Cardiac muscle cell (in vitro differentiated cells and primary cell): ENCODE results near the gene AUH. TPM values are rescaled to one million over a fixed set of nuclear protein-coding genes. Genes with fewer than 3 reads are reported as not detected.

Source experiments
- DNase-seq, 2 donors: peaks; one replicate each; pipeline versions ENCODE4 v3.0.0 to v3.0.0-alpha.2; 2010 to 2017; ENCODE audit warnings: low read depth in 1 of 2, low spot score in 1 of 2
- H3K27ac ChIP-seq: fragments of 200-600 bp; sonication (generic); 2 replicates; pipeline ENCODE4 v1.5.1; 2016
- H3K27me3 ChIP-seq: fragments of 200-600 bp; sonication (generic); 2 replicates; pipeline ENCODE4 v1.6.0; 2016; ENCODE audit warnings: control low read depth
- H3K36me3 ChIP-seq: fragments of 200-600 bp; sonication (generic); 2 replicates; pipeline ENCODE4 v1.5.1; 2016; ENCODE audit warnings: control low read depth
- H3K4me1 ChIP-seq: fragments of 200-600 bp; sonication (generic); 2 replicates; pipeline ENCODE4 v1.8.1; 2017; ENCODE audit warnings: low read depth, mild to moderate bottlenecking, mixed run types
- H3K4me3 ChIP-seq: fragments of 200-600 bp; sonication (generic); 2 replicates; pipeline ENCODE4 v1.5.1; 2016; ENCODE audit warnings: mild to moderate bottlenecking
- H3K9me3 ChIP-seq: fragments of 200-600 bp; sonication (generic); 2 replicates; pipeline ENCODE4 v1.5.1; 2017; ENCODE audit warnings: low read depth, mild to moderate bottlenecking, control low read depth
- CTCF ChIP-seq: IDR thresholded peaks from 2 replicates; pipeline ENCODE4 v1.5.1; 2012; ENCODE audit warnings: low read depth, mild to moderate bottlenecking, low read length
- polyA plus RNA-seq: library from polyadenylated mRNA; unstranded; fragments of >200 nt; fragmentation: Nextera tagmentation; extraction: Ambion mirVana; gene quantifications from 2 replicates; pipeline ENCODE4 v1.2.1, GENCODE V29; 2016
- total RNA-seq: library from RNA; depleted of rRNA; stranded (reverse); fragments of >200 nt; gene quantifications from 2 replicates; pipeline ENCODE4 v1.2.3, GENCODE V29; 2016

The AUH gene
- total and polyA plus RNA-seq, 2 experiments from 2014 or later: 52.0 to 68.8 TPM

- no peak for DNase-seq
- Histone ChIP-seq H3K9me3 (no peaks in the 10 kb centered on the region), H3K27me3 (no peaks in the 10 kb centered on the region), H3K4me1 (peaks cover 2% of the 10 kb centered on the region), H3K27ac (no peak overlapping the region), H3K36me3 (peaks cover 6% of the 10 kb centered on the region), H3K4me3 (no peak overlapping the region)
- no peak for TF ChIP-seq CTCF
Measured at GRCh38 chr9:91328186-91328585, 33.5 kb downstream of the AUH start.

GRCh38 chr9:91321691-91322090 lies 40.0 kb downstream of the AUH start:
- DNase-seq: no peak
- Histone ChIP-seq H3K36me3 (peaks cover 5% of the 10 kb centered on the region), H3K27me3 (no peaks in the 10 kb centered on the region), H3K4me1 (no peaks in the 10 kb centered on the region), H3K27ac (no peak overlapping the region), H3K9me3 (no peaks in the 10 kb centered on the region), H3K4me3 (no peak overlapping the region)
- TF ChIP-seq CTCF: no peak

DNA sequence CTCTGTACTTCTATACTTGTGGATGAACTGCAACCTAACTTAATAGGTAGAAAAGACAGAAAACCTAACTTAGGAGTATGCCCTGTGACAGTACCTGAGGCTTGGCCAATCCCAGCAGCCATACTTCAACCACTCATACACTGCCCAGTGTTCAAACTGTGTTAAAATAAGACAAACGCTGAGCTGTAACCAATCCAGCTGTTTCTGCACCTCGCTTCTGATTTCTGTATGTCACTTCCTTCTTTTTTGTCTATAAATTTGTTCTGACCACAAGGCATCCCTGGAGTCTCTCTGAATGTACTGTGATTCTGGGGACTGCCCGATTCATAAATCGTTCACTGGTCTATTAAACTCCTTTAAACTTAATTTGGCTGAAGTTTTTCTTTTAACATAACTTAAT lies 41.4 kb downstream of the AUH start:
- DNase-seq: no peak
- H3K4me3 ChIP-seq: no peak overlapping the region
- no peak for TF ChIP-seq CTCF
- no peaks in the 10 kb centered on the region for H3K9me3 ChIP-seq
- no peak overlapping the region for H3K27ac ChIP-seq
- no peaks in the 10 kb centered on the region for H3K27me3 ChIP-seq
- no peaks in the 10 kb centered on the region for H3K36me3 ChIP-seq
- H3K4me1 ChIP-seq: no peaks in the 10 kb centered on the region

DNA sequence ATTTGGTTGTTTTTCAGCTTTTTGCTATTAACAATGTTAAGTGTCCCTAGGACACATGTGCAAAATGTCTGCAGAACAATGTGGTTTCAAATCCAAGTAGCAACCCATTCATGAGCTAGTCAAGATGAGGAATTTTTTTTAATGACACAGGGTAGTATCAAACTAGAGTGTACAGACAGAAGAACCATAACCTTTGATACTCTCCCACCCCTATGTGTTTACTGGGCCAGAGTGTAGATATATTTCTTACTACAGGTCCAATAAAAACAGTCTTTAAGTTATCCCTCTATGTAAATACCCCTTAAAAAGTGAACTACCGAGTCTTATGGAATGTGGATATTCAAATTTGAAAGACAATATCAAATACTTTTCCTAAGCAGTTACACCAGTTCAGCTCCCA lies 45.6 kb downstream of the AUH start:
- Histone ChIP-seq H3K4me1 (no peaks in the 10 kb centered on the region), H3K27ac (no peak overlapping the region), H3K27me3 (no peaks in the 10 kb centered on the region), H3K9me3 (no peaks in the 10 kb centered on the region), H3K4me3 (no peak overlapping the region), H3K36me3 (no peaks in the 10 kb centered on the region)
- no peak for TF ChIP-seq CTCF
- no peak for DNase-seq

- Histone ChIP-seq H3K4me3 (no peak overlapping the region), H3K27me3 (no peaks in the 10 kb centered on the region), H3K36me3 (no peaks in the 10 kb centered on the region), H3K27ac (no peak overlapping the region), H3K4me1 (no peaks in the 10 kb centered on the region), H3K9me3 (no peaks in the 10 kb centered on the region)
- no peak for DNase-seq
- TF ChIP-seq CTCF: no peak
Measured at GRCh38 chr9:91315191-91315590, 46.5 kb downstream of the AUH start.

GRCh38 chr9:91312717-91313325 lies 48.9 kb downstream of the AUH start:
- no peak for TF ChIP-seq CTCF
- no peak for DNase-seq

More at GRCh38 chr9:91312717-91313325, 48.9 kb downstream of the AUH start:
- no peaks in the 10 kb centered on the region for H3K9me3 ChIP-seq
- H3K36me3 ChIP-seq: no peaks in the 10 kb centered on the region
- H3K27ac ChIP-seq: no peak overlapping the region
- H3K4me1 ChIP-seq: no peaks in the 10 kb centered on the region
- H3K4me3 ChIP-seq: no peak overlapping the region
- H3K27me3 ChIP-seq: no peaks in the 10 kb centered on the region
